Breast epithelium (tissue), 3 donors: ENCODE data around the gene OR6C74.

Experiments
- POLR2A ChIP-seq: fragments of 450-650 bp; IDR thresholded peaks from one replicate; pipeline ENCODE4 v1.6.1; 2016; ENCODE audit warnings: antibody characterized with exemption, mild to moderate bottlenecking, moderate library complexity
- POLR2AphosphoS5 ChIP-seq, 3 donors: sonication (generic); formaldehyde crosslinking; IDR thresholded peaks; one replicate each; pipeline ENCODE4 v1.6.1; 2017; ENCODE audit warnings: antibody characterized with exemption in 3 of 3

- TF ChIP-seq POLR2A (no peak), POLR2AphosphoS5 (IDR thresholded peaks at IDR 0.05) (no peak)
Observed at GRCh38 chr12:55250944-55251343, 6.5 kb downstream of the OR6C74 start.
